Measurements from ENCODE around the gene MRPS22.
"Not testable (repeated sequence)": the region's sequence is repeated elsewhere in the genome, so short reads cannot be mapped to it uniquely, and the experiment has no call there.

The MRPS22 gene

GRCh38 chr3:139332092-139332491 lies 11.7 kb upstream of the MRPS22 start:
- TF ChIP-seq CTCF (IDR thresholded peaks at IDR 0.05; ENCODE audit: control insufficient read depth, extremely low read depth, insufficient read depth), result no peak
- DNase-seq (ENCODE audit: low read depth), result no peak
- no peak overlapping the region for H3K4me3 ChIP-seq (ENCODE audit: low read depth, low read length)

DNA sequence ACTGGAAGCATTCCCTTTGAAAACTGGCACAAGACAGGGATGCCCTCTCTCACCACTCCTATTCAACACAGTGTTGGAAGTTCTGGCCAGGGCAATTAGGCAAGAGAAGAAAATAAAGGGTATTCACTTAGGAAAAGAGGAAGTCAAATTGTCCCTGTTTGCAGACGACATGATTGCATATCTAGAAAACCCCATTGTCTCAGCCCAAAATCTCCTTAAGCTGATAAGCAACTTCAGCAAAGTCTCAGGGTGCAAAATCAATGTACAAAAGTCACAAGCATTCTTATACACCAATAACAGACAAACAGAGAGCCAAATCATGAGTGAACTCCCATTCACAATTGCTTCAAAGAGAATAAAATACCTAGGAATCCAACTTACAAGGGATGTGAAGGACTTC lies 9.1 kb upstream of the MRPS22 start:
- not testable (repeated sequence) for H3K4me3 ChIP-seq (ENCODE audit: low read depth, low read length); DNase-seq (ENCODE audit: low read depth)

GRCh38 chr3:139338405-139338804 lies 5.4 kb upstream of the MRPS22 start:
- TF ChIP-seq CTCF (IDR thresholded peaks at IDR 0.05; ENCODE audit: control insufficient read depth, extremely low read depth, insufficient read depth), result no peak
- DNase-seq (ENCODE audit: low read depth), result no peak
- H3K4me3 ChIP-seq (ENCODE audit: low read depth, low read length), result no peak overlapping the region

GRCh38 chr3:139339219-139339906 lies 4.5 kb upstream of the MRPS22 start:
- no peak overlapping the region for H3K4me3 ChIP-seq (ENCODE audit: low read depth, low read length)
- TF ChIP-seq CTCF (IDR thresholded peaks at IDR 0.05; ENCODE audit: control insufficient read depth, extremely low read depth, insufficient read depth), result no peak
- no peak for DNase-seq (ENCODE audit: low read depth)

- no peak for TF ChIP-seq CTCF (IDR thresholded peaks at IDR 0.05; ENCODE audit: control insufficient read depth, extremely low read depth, insufficient read depth)
- no peak overlapping the region for H3K4me3 ChIP-seq (ENCODE audit: low read depth, low read length)
- DNase-seq (ENCODE audit: low read depth), result no peak
Measured at GRCh38 chr3:139340784-139341183, 3.0 kb upstream of the MRPS22 start.

DNA sequence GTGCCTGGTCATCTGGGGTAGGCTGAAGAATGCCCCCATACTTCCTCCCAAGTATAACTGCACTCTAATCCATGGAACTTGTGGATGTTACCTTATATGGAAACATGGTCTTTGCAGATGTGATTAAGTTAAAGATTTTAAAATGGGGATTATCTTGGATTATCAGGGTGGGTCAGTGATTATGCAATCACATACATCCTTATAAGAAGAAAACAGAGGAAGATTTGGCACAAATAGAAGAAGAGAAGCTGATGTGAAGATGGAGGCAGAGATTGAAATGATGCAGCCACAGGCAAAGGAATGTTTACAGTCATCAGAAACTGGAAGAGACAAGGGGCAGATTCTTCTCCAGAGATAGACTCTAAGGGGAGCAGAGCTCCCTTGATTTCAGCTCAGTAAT lies 1.8 kb upstream of the MRPS22 start:
- H3K4me3 ChIP-seq (ENCODE audit: low read depth, low read length), result no peak overlapping the region
- TF ChIP-seq CTCF (IDR thresholded peaks at IDR 0.05; ENCODE audit: control insufficient read depth, extremely low read depth, insufficient read depth), result no peak
- no peak for DNase-seq (ENCODE audit: low read depth)

DNA sequence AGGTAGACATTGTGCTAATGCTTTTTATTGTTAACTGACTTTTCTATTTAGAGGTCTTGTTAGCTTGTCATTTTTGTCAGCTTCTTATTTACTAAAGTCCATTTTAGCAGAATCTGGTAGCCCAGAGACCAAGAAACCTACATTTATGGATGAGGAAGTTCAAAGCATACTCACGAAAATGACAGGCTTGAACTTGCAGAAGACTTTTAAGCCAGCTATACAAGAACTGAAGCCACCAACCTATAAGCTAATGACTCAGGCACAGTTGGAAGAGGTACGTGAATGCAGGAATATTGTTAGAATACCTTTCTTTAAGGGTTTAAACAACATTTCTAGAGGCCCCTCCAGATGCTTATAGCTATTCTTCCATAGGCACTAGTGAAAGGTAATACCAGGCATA lies 3.0 kb downstream of the MRPS22 start:
- no peak for TF ChIP-seq CTCF (IDR thresholded peaks at IDR 0.05; ENCODE audit: control insufficient read depth, extremely low read depth, insufficient read depth)
- DNase-seq (ENCODE audit: low read depth), result no peak
- no peak overlapping the region for H3K4me3 ChIP-seq (ENCODE audit: low read depth, low read length)
